CD4-positive, alpha-beta T cell treated with Interleukin-10 for 1 hour (primary cell): ENCODE data around the gene WNK1.
A peak's percentile ranks its signal among the peaks of the same experiment; 100 is the strongest.
"Not testable (repeated sequence)": the region's sequence is repeated elsewhere in the genome, so short reads cannot be mapped to it uniquely, and the experiment has no call there.

Experiments
- DNase-seq: peaks from one replicate; pipeline ENCODE4 v3.0.0-alpha.2; 2020

WNK1 gene

GRCh38 chr12:749751-750270, 2.6 kb upstream of the WNK1 start:
- DNase-seq, result no peak

DNA sequence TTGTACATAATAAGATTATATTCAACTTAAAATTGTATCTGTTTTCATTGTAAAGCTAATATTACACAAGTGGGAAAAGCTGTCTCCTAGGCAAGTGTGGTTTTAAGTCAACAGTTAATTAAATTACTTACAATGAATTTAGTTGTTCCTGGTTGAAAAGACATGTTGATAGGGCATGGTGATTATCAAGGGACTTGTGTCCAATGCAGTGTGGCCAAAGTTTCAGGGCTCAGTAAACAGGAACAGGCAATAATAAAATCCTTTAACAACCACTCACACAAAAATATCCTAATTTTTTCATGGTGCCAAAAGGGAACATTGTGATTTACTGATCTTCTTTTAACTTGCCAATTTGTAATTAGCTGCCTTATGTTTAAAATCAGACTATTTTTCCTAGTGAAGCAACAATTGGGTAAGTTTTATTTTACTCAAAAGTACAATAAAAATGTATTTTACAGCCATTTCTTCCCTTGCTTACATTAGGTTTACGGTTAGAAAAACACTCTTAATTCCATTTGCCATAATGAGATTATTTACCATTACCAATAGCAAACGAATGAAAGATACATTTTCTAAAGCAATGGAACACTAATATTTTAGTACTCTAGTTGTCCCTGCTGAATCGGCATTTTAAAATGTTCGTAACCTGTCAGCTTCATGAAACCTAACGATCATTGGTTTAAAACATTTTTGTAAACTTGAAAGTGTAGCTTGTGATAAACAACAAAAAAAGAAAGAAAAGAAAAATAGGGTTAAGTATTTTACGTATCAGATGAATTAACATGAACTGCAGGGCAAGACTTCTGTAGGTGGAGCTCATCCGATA, 1.8 kb upstream of the WNK1 start:
- DNase-seq, result no peak

DNA sequence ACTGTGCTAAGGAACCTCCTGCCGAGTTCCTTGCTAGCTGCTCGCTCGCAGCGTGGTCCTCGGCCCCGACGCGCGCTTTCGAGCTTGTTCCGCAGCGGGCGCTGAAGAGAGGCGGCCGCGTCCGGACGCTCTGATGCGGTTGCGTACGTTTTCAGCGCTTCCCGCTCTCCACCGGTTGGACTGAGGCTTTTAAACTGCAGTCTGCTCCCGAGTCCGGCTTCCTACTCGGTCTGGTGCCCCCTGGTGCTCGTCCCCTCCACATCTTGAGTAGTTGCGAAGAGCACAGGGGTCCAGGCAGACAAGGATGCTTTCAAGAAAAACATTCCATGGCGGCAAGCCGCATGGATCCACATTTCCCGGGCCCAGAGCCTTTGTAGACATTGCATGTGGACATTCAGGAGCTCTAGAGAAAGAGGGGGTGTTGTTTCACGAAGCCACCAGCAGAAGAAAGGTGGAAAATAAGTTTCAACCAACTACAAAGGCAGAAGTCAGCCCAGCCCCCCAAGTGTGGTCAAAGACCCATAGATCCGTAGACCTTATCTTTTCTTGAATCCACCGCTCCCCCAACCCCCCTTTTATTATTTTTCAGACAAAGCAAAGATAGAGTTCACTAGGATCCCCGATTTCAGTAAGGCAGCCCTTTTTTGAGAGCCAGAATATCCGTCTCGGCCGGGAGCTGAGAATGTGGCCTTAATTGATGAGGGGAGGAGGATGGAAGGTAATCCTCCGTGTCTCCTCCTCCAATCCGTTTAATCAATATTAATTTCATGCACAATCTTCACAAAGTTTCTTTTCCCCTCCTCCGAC, 984 bp upstream of the WNK1 start:
- peak; percentile 88 for DNase-seq

- no peak for DNase-seq
Observed at GRCh38 chr12:752695-753610, 574 bp downstream of the WNK1 start.

DNA sequence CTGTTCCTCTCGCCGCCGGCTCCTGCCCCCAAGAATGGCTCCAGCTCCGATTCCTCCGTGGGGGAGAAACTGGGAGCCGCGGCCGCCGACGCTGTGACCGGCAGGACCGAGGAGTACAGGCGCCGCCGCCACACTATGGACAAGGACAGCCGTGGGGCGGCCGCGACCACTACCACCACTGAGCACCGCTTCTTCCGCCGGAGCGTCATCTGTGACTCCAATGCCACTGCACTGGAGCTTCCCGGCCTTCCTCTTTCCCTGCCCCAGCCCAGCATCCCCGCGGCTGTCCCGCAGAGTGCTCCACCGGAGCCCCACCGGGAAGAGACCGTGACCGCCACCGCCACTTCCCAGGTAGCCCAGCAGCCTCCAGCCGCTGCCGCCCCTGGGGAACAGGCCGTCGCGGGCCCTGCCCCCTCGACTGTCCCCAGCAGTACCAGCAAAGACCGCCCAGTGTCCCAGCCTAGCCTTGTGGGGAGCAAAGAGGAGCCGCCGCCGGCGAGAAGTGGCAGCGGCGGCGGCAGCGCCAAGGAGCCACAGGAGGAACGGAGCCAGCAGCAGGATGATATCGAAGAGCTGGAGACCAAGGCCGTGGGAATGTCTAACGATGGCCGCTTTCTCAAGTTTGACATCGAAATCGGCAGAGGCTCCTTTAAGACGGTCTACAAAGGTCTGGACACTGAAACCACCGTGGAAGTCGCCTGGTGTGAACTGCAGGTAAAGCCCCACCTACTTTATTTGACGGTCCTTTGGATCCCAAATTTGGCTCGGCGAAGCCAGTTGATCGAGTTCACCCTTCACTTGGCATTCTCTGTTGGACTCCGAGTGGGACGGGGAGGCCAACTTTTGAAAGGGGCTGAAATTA, 1.5 kb downstream of the WNK1 start:
- peak; percentile 56 for DNase-seq

GRCh38 chr12:754473-754820, 2.1 kb downstream of the WNK1 start:
- peak; percentile 16 for DNase-seq

DNA sequence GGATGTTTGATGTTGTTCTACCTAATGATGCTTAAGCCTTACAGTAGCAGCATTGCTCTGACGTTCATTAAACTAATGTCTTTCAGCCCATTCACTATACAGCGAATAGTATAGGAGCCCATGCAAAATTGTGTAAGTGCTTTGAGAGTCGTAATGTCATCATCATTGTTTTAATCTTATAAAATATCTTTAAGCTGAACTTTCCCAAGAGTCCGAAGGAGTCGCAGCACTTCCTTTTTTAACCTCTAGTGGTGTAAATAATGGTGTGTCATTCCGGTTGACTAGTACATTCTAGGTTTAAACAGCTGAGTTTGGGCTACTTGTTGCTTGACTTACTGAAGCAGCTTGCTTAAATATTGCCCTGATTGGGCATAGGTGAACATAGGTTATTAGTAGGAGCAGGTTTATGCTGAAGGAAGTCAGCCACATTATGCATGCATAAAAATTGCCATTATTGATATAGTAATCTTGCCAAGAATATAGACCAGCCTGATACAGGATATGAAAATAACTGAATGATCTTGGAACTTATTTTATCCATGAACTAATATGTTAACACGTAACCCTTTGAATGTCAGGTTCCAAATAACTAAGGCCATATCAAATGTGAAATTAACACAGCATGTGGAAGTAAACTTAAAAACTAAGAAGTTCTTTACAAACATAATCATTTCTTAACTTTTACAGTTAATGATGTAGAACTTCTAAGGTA, 2.6 kb downstream of the WNK1 start:
- peak; percentile 73 for DNase-seq

DNA sequence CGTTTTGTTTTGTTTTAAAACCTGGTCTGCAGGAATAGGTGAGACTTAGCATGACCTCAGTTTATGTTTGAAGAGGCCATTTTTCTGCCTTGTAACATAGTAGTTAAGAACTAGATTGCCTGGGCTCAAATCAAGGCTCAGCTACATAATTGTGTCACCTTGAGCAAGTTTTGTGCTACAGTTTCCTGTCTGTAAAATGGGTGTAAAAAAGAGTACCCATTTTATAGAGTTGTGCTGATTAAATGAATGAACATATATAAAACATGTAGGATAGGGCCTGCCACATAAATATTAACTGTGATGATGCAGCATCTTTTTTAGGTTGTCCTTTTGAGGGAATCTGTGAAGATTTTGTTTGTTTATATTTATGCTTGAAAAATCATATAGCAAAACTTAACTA, 7.2 kb downstream of the WNK1 start:
- DNase-seq, result peak; percentile 33

DNA sequence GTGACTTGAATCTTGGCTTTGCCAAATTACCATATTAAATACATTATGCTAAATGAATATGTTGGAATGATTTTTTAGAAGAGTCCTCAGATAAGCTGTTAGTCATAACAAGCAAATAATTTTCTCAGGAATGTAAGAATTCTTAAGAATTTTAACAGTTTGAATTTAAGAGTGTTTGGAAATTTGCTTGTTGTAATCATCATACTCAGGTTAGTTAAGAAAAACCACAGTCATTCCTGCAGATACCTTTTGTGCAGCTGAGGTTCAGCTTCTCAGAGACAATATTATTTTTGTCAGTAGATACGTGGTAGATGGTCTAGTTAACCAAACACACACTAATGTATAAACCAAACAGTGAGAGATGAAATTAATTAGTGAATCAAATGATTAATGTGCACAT, 8.9 kb downstream of the WNK1 start:
- DNase-seq, result no peak

- no peak for DNase-seq
Observed at GRCh38 chr12:765840-766239, 13.5 kb downstream of the WNK1 start.

GRCh38 chr12:768434-768833, 16.1 kb downstream of the WNK1 start:
- no peak for DNase-seq

DNA sequence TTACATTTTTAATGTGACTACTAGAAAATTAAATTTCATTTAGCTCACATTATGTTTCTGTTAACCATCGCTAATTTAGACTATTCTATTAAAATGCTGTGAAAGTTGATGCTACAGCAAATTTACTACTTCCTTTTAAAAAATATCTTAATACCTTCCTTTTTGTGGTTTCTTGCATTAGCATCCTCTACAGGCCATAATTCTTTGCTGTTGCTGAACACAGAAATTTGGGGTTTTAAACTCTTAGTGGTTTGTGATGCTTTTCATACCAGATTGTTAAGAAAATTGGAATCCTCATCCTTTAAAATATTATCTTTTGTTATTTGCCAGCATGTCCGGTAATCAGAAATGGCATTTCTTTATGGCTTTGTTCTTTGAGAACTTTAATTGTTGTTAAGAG, 18.1 kb downstream of the WNK1 start:
- no peak for DNase-seq

DNA sequence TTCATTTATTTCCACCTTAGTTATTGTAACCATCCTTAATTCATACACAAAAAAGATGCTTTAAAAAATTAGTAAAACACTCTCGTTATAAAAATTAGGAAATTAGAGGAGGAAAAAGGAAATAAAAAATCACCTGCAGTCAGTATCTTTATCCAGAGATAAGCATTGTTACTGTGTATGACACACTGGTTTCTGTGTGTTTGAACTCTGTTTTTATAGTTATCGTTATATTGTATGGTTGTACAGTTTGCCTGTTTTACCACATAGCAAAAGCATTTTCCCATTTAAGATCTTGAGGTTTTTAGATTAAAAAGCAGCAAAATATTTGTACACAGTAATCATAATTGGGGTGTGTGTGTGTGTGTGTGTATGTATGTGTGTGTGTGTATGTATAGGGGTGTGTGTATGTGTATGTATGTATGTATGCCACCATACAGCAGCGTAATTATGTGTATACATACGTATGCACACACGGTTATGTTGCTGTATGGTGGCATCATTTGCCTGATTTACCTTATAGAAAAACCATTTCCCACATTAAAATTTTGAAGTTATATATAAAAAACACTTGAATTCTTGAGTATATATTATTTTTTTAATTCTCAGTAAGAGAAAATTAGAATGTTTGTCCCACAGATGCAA, 19.8 kb downstream of the WNK1 start:
- DNase-seq, result no peak

DNA sequence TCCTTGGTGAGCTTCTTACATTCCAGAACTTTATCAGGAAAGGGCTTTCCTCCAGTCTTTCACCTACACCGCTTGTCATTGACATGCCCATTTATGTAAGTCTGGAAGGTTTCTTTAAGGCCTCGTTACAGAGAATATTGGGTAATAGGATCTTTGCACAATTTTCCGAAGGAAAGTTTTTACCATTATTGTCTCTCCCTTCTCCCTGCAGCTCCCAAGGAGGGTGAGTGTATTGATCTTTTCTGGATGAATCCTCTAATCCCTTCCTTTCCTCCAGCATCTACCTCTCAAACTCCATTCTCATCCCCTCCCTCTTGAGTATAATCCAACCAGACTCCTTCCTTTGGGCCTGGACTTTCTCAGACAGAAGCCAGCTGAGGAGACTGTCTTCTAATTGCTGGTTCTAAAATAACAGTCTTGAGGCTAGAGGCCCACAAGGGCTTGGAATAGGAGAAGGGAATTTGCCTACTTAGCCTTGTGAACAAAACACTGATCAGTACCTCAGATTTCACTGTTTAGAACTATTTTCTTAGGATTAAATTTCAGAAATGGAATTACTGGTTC, 21.8 kb downstream of the WNK1 start:
- no peak for DNase-seq

DNA sequence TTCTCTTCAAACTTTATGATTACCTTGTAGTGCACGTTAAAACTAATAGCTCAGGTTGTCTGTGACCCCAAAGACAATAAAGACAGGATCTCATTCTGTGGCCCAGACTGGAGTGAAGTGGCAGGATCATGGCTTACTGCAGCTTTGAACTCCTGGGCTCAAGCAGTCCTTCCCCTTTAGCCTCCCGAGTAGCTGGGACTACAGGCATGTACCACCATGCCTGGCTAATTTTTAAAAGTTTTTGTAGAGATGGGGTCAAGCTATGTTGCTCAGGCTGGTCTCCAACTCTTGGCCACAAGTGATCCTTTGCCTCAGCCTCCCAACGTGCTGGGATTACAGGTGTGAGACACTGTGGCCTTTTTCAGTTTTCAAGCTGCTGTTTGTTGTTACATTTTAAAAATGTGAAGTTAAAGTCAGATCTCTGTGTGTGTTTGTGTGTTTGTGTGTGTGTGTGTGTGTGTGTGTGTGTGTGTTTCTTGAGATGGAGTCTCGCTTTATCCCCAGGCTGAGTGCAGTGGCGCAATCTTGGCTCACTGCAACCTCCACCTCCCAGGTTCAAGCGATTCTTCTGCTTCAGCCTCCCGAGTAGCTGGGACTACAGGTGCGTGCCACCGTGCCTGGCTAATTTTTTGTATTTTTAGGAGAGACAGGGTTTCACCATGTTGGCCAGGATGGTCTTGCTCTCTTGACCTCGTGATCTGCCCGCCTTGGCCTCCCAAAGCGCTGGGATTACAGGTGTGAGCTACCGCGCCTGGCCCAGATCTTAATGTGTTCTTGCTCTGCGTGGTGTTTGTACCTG, 23.8 kb downstream of the WNK1 start:
- DNase-seq, result not testable (repeated sequence)

GRCh38 chr12:776772-777373, 24.5 kb downstream of the WNK1 start:
- DNase-seq, result not testable (repeated sequence)

DNA sequence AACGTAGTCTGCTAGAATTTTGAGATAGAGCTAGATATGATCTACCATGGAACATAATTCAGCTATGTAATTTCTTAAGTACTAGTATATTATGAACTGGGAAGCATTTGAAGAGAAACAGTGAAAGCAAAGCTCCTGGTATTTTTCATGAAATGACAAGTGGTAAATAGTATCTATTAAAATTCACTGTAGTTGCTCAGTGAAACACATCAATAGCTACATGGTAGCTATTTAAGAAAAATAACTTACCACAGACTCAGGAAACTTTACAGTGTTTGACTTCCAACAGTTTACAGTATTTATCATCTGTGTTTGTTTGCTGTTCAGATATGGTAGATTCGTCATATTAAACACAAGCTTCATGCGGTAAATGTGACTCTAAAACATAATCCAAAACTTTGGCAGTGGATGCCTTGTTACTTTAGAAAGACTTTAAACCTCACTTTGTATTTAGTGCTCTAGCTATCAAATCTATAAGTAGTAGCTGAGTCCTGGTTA, 25.2 kb downstream of the WNK1 start:
- no peak for DNase-seq

DNA sequence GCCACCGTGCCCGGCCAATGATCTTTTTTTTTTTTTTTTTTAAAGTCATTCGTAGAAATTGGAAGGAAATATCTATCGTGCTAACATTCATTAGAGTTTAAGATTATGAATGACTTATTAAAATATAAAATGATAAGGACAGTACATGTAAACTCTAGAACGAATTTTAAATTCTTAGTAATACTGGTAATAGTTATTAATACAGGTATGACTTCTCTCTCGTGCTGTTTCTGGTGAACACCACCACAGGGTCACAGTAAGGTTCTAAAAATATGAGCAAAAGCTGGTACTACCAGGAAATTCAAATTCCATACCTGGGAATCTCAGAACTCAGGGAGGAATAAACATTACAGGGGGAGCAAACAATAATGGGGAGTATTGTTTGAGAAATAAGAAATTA, 26.2 kb downstream of the WNK1 start:
- no peak for DNase-seq
